GM12874 (cell line): ENCODE measurements around the gene NEURL1B.

Source experiments
- TF ChIP-seq, protein P1 (sequence below): IDR thresholded peaks from 2 replicates; pipeline ENCODE4 v1.5.1; 2011; ENCODE audit warnings: low read depth, mild to moderate bottlenecking, control low read depth, low read length, moderate library complexity; ENCODE audit not compliant: insufficient read depth

The NEURL1B gene, protein sequence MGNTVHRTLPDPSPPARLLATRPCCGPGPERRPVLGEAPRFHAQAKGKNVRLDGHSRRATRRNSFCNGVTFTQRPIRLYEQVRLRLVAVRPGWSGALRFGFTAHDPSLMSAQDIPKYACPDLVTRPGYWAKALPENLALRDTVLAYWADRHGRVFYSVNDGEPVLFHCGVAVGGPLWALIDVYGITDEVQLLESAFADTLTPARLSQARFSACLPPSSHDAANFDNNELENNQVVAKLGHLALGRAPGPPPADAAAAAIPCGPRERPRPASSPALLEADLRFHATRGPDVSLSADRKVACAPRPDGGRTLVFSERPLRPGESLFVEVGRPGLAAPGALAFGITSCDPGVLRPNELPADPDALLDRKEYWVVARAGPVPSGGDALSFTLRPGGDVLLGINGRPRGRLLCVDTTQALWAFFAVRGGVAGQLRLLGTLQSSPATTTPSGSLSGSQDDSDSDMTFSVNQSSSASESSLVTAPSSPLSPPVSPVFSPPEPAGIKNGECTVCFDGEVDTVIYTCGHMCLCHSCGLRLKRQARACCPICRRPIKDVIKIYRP

DNA sequence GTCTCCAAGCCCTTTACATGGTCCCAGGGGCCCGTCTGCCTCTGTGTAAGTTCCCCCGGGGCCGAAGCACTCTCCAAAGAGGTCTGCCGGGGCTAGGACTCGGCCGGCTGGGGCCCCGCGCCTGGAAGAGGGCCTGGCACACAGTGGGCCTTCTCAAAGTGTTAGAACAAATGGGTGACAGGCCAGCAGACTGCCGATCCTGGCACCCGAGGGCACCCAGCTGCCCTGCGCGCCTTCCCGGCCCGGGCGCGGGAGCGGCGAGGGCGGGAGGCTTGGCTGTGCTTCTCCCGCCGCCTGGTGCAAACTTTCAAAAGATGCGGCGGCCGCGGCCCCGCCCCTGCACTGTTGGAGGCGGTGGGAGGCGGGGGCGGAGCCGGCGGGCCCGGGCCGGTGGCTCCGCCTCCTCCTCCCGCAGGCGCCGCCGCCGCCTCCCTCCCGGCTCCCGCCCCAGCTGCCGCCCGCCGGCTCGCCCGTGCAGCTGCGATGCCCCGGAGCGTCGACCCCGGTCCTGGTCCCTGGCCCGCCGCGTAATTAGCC is at the start of gene NEURL1B:
NEURL1B (plus strand) TSS at position 442 of the 537 bp plus-strand sequence. CDS start 144 bp downstream, outside the sequence.
- TF ChIP-seq, protein P1, sequence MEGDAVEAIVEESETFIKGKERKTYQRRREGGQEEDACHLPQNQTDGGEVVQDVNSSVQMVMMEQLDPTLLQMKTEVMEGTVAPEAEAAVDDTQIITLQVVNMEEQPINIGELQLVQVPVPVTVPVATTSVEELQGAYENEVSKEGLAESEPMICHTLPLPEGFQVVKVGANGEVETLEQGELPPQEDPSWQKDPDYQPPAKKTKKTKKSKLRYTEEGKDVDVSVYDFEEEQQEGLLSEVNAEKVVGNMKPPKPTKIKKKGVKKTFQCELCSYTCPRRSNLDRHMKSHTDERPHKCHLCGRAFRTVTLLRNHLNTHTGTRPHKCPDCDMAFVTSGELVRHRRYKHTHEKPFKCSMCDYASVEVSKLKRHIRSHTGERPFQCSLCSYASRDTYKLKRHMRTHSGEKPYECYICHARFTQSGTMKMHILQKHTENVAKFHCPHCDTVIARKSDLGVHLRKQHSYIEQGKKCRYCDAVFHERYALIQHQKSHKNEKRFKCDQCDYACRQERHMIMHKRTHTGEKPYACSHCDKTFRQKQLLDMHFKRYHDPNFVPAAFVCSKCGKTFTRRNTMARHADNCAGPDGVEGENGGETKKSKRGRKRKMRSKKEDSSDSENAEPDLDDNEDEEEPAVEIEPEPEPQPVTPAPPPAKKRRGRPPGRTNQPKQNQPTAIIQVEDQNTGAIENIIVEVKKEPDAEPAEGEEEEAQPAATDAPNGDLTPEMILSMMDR = no peak

DNA sequence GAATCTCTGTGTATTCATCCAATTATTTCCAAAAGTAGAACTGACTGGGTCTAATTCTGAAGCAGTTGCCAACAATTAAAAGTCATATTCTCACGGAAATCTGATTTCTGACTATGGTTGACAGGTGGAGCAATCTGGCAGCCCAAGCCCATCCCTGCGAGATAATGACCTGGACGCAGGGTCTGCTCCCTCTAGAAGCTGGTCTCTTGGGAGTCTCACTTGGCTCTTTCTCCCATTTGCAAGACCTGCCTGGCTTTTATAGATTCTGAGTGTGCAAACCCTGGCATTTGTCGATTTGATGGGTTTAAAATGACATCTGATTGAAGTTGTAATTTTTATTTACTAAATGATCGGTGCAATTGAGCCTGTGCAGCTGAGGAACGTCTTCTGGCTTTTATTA is 49.4 kb upstream of the NEURL1B start:
- TF ChIP-seq, protein P1 = no peak

DNA sequence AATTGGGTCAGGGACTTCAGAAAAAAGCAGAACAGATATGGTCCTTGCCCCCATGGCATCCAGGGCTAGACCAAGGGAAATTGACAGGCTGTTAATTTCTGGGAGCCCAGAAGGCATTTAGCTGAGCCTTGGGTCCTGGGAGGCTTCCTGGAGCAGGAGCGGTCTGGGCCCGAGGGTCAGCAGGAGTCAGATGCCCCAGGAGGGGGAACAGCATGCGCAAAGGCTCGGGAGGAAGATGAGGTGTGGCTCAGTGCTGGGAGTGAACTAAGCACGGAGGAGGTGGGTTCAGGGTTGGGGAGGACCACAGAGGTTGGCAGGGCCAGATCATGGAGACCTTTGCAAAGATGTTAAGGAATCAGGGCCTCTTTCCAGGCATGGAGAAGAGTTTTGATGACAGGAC is 48.2 kb upstream of the NEURL1B start:
- TF ChIP-seq, protein P1 = no peak

DNA sequence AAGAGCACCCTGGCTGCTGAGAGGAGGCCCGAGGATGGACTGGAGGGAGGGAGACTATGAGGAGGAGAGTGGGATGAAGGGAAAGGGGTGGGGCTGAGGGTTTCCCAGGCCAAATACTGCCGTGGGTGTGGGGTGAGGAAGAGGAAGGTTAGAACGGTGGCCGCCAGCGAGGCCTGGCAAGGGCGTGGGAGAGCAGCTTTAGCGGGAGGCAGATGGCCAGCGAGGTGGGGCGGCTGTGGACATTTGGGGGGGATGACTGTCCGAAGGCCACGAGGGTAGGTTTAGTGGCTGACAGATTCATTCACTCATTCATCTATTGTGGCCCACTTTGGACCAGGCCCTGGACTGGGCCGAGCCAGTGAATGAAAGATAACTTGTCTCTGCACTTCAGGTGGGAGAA is 47.8 kb upstream of the NEURL1B start:
- TF ChIP-seq, protein P1 = no peak

DNA sequence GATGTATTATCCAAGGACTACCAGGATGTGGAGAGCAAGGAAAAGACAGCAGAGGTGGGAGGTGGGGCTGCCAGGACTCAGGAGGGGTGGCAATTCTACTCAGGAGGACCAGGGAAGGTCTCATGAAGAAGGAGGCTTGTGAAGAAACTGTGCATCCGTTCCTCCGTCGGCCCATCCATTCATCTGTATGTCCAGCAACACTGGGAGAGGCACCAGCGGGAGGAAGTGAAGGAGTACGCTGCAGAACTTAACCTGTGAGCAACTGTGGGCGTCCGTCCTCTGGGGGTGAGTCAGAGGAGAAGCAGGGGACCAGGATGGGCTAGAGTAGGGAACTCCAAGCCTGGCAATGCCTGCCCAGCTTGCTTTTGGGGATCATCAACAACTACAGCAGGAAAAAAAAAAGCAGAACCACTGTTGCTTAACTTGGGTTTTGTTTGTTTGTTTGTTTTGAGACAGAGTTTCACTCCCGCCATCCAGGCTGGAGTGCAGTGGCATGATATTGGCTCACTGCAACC is 47.3 kb upstream of the NEURL1B start:
- TF ChIP-seq, protein P1 = no peak

DNA sequence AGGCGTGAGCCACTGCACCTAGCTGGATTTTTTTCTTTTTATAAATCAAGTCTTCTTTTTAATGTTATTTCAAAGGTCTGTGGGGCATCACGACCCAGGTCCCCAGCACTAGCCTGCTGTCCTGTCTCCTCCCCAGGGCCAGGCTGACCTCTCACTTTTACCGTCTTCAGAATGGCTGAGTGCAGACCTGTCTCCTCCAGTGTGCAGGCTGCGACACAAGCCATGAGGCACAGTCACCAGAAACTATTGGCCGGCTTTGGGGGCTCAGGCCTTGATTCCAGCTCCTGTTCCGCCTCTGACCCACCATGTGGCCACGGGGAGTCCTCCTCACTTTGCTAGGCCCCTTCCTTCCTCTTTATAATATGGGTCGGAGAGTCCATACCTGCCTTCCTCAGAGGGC is 46.6 kb upstream of the NEURL1B start:
- TF ChIP-seq, protein P1 = no peak

DNA sequence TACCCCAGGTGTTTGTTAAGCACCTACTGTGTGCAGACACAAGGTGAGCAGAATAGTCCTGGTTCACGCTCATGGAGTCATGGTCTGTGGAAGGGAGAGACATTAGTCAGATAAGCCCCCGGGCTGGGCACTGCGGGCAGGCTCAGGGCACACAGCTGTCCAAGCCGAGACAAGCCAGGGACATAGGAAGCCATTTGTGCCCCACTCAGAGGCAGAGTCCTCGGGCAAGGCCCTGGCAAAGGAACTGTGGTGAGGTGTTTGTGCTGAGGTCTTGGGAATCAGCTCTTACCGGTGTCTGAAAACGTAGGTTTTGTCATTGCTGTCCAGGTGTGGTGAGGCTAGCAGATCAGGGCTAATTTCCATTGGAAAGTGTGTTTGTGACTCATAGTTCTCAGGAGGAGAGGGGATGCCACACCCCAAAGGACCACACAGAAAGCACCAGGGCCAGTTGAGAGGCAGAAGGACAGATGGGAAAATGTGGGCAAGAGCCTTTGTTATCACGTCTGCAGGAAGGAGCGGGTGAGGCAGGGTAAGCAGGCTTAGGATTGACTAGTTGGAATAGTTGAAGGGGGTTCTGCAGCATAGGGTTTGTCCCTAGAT is 46.1 kb upstream of the NEURL1B start:
- TF ChIP-seq, protein P1 = no peak
